ENCODE measurements around the gene UBR2.
A peak's percentile ranks its signal among the peaks of the same experiment; 100 is the strongest.
"Not testable (repeated sequence)": the region's sequence is repeated elsewhere in the genome, so short reads cannot be mapped to it uniquely, and the experiment has no call there.

UBR2 gene

GRCh38 chr6:42696526-42697267, 132.9 kb downstream of the UBR2 start:
- DNase-seq: no peak

GRCh38 chr6:42697268-42697655, 133.4 kb downstream of the UBR2 start:
- DNase-seq: no peak

DNA sequence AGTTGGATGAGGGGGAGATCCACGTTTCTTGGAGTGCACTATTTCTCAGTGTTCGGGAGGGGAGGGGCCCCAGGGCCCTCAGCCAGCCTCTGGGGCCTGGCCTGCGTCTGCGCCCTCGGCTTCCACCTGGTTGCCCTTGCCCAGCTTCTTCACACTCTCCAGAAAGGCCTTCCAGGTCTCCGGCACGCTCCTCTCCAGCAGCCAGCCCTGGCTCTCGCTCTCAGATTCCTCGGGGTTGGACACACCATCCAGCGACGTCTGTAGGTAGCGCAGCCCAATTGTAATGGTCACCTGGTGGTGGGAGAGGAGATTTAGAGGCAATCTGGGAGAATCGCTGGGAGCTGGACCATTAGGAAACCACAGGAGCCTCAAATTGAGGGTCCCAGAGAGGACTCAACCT, 134.4 kb downstream of the UBR2 start:
- no peak for DNase-seq

- no peak for DNase-seq
Measured at GRCh38 chr6:42702200-42702599, 138.4 kb downstream of the UBR2 start.

- not testable (repeated sequence) for DNase-seq
Measured at GRCh38 chr6:42702786-42703185, 139.0 kb downstream of the UBR2 start.

GRCh38 chr6:42704251-42704936, 140.6 kb downstream of the UBR2 start:
- DNase-seq: peak; percentile 8

GRCh38 chr6:42704937-42705374, 141.1 kb downstream of the UBR2 start:
- no peak for DNase-seq

GRCh38 chr6:42707595-42707994, 143.8 kb downstream of the UBR2 start:
- no peak for DNase-seq

- DNase-seq: no peak
Measured at GRCh38 chr6:42708096-42708495, 144.3 kb downstream of the UBR2 start.

GRCh38 chr6:42709871-42710270, 146.0 kb downstream of the UBR2 start:
- DNase-seq: no peak

DNA sequence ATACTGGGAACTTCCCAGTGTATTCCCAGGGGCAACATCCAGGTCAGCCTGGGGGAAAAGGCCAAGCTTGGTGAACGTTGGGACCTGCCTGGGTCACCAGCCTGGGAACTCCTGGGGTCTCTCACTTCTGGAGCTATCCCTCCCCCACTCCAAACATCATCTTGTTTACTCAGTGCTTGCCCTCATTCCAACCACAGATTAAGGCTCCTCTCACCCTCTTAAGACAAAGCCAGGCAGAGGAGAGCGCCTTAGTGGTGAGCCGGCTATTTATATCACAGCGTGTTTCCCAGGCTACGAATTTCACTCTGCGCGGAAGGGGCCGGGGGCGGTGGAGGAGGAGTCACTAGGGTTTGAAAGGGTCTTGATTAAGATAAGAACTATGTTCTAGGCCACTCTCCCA, 146.5 kb downstream of the UBR2 start:
- DNase-seq: no peak

DNA sequence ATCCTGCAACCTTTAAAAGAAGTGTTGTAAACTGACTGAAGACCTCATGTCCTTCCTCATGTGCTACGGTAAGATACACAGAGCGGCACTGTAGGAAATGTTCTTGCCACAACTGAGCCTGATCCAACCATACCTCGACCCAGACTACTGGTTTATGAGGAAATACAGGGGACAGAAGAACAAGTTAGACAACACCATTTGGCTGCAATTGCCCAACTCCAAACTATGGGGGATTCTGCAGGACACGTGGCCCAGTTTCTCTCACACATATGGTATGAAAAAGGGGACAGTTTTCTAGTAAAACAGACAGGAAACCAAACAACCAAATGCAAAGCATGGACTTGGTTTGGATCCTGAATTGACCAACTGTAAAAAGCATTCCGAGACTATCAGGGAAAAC, 148.1 kb downstream of the UBR2 start:
- DNase-seq: no peak

GRCh38 chr6:42714098-42714761, 150.4 kb downstream of the UBR2 start:
- no peak for DNase-seq

GRCh38 chr6:42715871-42716270, 152.0 kb downstream of the UBR2 start:
- DNase-seq: no peak

GRCh38 chr6:42720739-42721138, 156.9 kb downstream of the UBR2 start:
- DNase-seq: no peak

DNA sequence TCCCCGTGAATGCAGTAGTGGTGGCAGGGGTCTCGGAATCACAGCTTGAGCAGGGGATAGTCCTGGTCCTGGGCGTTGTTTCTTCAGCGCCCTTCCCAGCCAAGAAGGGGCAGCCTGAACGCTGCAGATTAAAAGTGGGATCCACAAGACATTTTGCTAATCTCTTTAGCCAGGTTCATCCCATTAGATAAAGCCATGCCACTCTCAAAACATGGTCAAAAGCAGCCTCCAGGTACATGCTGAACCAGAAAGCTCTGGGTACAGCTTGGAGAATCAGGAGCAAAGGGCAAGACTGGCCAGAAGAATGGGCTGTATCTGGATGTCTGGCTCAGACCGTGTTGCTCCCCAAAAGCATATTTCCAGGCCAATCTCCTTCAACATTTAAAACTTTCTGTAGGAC, 158.7 kb downstream of the UBR2 start, which contains the start of gene PRPH2:
Gene PRPH2 (minus strand): TSS at position 101 of the 400 bp plus-strand sequence. CDS start 263 bp downstream, outside the sequence.
- no peak for DNase-seq

GRCh38 chr6:42724825-42725224, 161.0 kb downstream of the UBR2 start:
- no peak for DNase-seq

GRCh38 chr6:42726026-42726425, 162.2 kb downstream of the UBR2 start:
- DNase-seq: no peak

- peak; percentile 71 for DNase-seq
Measured at GRCh38 chr6:42726485-42727086, 162.8 kb downstream of the UBR2 start.

DNA sequence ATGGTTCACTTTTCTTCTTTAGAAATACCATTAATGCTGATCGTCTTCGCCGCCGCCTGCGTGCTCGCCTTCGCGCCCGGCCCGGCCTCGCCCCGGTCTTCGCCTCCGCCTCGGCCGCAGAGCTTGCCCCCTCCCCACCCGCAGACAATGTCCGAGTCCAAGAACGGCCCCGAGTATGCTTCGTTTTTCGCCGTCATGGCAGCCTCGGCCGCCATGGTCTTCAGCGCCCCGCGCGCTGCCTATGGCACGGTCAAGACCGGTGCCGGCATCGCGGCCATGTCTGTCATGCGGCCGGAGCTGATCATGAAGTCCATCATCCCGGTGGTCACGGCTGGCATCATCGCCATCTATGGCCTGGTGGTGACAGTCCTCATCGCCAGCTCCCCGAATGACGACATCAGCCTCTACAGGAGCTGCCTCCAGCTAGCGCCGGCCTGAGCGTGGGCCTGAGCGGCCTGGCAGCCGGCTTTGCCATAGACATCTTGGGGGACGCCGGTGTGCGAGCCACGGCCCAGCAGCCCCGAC, 163.3 kb downstream of the UBR2 start:
- DNase-seq: no peak

GRCh38 chr6:42727627-42728026, 163.8 kb downstream of the UBR2 start:
- no peak for DNase-seq

DNA sequence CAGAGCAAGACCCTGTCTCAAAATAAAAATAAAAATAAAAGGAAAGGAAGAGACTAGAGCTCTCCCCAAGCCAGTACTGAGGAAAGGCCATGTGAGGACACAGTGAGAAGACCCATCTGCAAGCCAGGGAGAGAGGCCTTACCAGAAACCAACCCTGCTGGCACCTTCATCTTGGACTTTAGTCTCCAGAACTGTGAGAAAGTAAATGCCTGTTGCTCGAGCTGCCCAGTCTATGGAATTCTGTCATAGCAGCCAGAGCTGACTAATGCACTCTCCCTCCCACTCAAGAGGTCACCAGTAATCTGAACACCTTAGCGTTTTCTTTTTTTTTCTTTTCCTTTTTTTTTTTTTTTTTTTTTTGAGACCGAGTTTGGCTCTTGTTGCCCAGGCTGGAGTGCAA, 165.9 kb downstream of the UBR2 start:
- DNase-seq: no peak

DNA sequence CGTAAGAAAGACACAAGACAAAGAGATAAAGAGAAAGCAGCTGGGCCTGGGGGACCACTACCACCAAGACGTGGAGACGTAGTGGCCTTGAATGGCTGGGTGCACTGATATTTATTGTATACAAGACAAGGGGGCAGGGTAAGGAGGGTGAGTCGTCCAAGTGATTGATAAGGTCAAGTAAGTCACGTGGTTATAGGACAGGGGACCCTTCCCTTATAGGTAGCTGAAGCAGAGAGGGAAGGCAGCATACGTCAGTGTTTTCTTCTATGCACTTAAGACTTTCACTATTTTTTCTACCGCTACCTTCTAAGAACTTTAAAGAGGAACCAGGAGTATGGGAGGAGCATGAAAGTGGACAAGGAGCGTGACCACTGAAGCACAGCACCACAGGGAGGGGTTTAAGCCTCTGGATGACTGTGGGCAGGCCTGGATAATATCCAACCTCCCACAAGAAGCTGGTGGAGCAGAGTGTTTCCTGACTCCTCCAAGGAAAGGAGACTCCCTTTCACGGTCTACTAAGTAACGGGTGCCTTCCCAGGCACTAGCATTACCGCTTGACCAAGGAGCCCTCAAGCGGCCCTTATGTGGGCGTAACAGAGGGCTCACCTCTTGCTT, 170.1 kb downstream of the UBR2 start:
- not testable (repeated sequence) for DNase-seq
